Spinal cord (tissue), 10 donors: Measurements from ENCODE around the gene ORC3. TPM values are rescaled to one million over a fixed set of nuclear protein-coding genes. Genes with fewer than 3 reads are reported as not detected.

Source experiments
- DNase-seq, 6 donors: peaks; one replicate each; pipeline versions ENCODE4 v3.0.0 to v3.0.0-alpha.2; 2013 to 2015; ENCODE audit warnings: low spot score in 6 of 6, low read depth in 4 of 6
- H3K27ac ChIP-seq: one replicate; pipeline ENCODE4 v1.5.1; 2013; ENCODE audit warnings: low read depth, low read length, control low read depth
- H3K27me3 ChIP-seq: one replicate; pipeline ENCODE4 v1.6.1; 2013; ENCODE audit warnings: low read length; ENCODE audit not compliant: control insufficient read depth, insufficient read depth
- H3K36me3 ChIP-seq: one replicate; pipeline ENCODE4 v1.6.1; 2013; ENCODE audit warnings: low read length; ENCODE audit not compliant: control insufficient read depth, insufficient read depth
- H3K4me1 ChIP-seq: one replicate; pipeline ENCODE4 v1.6.1; 2013; ENCODE audit warnings: low read length; ENCODE audit not compliant: control insufficient read depth, insufficient read depth
- H3K4me3 ChIP-seq: one replicate; pipeline ENCODE4 v1.5.1; 2013; ENCODE audit warnings: low read depth, low read length, control low read depth
- H3K9me3 ChIP-seq: one replicate; pipeline ENCODE4 v1.6.1; 2013; ENCODE audit warnings: low read length; ENCODE audit not compliant: control insufficient read depth, insufficient read depth
- WGBS: methylation state at CpG from one replicate; pipeline ENCODE4 v1.1.5; 2013; ENCODE audit warnings: missing lambda C conversion rate; ENCODE audit not compliant: insufficient coverage; 5-methylcytosine and 5-hydroxymethylcytosine counted together
- polyA plus RNA-seq, 2 donors: library from polyadenylated mRNA; unstranded; fragments of 120-200 nt; gene quantifications; one replicate each; pipeline ENCODE4 v1.2.1, GENCODE V29; 2013; ENCODE audit not compliant: insufficient read length in 2 of 2
- total RNA-seq, 2 donors: library from RNA; depleted of rRNA in 1 of 2; stranded (reverse); fragments of 120-200 nt in 1 of 2; fragments of >200 nt in 1 of 2; gene quantifications; one replicate each; pipeline versions ENCODE4 v1.2.3 to v1.2.4, GENCODE V29; 2013 to 2014
- donor health status: healthy.

The ORC3 gene
- total and polyA plus RNA-seq, 4 donors: 35.8 to 56.3 (median 41.9) TPM

GRCh38 chr6:87628424-87628823 lies 38.5 kb downstream of the ORC3 start:
- Histone ChIP-seq H3K4me1 (no peaks in the 10 kb centered on the region), H3K4me3 (no peak overlapping the region), H3K27me3 (no peaks in the 10 kb centered on the region), H3K9me3 (no peaks in the 10 kb centered on the region), H3K27ac (no peak overlapping the region), H3K36me3 (peaks cover 9% of the 10 kb centered on the region)
- DNase-seq: no peak
- WGBS: no CpG with 5 or more reads among the region's 2 CpGs

- Histone ChIP-seq H3K27ac (no peak overlapping the region), H3K27me3 (no peaks in the 10 kb centered on the region), H3K36me3 (peaks cover 9% of the 10 kb centered on the region), H3K4me3 (no peak overlapping the region), H3K4me1 (no peaks in the 10 kb centered on the region), H3K9me3 (no peaks in the 10 kb centered on the region)
- no peak for DNase-seq
Observed at GRCh38 chr6:87628881-87629280, 38.9 kb downstream of the ORC3 start.

- WGBS: no CpG with 5 or more reads among the region's 1 CpG
- Histone ChIP-seq H3K27me3 (no peaks in the 10 kb centered on the region), H3K4me1 (no peaks in the 10 kb centered on the region), H3K27ac (no peak overlapping the region), H3K4me3 (no peak overlapping the region), H3K36me3 (peaks cover 12% of the 10 kb centered on the region), H3K9me3 (no peaks in the 10 kb centered on the region)
- no peak for DNase-seq
Observed at GRCh38 chr6:87630746-87631145, 40.8 kb downstream of the ORC3 start.

- H3K36me3 ChIP-seq: peaks cover 14% of the 10 kb centered on the region
Observed at GRCh38 chr6:87633851-87634250, 43.9 kb downstream of the ORC3 start.

GRCh38 chr6:87636315-87636714 lies 46.4 kb downstream of the ORC3 start:
- DNase-seq: peak in 1 of 6 donors; percentile 55
- H3K27ac ChIP-seq: no peak overlapping the region
- peaks cover 13% of the 10 kb centered on the region for H3K36me3 ChIP-seq
- no peaks in the 10 kb centered on the region for H3K4me1 ChIP-seq
- H3K4me3 ChIP-seq: no peak overlapping the region
- no peaks in the 10 kb centered on the region for H3K9me3 ChIP-seq
- no peaks in the 10 kb centered on the region for H3K27me3 ChIP-seq
- WGBS: no CpG with 5 or more reads among the region's 1 CpG

More at GRCh38 chr6:87633851-87634250, 43.9 kb downstream of the ORC3 start:
- Histone ChIP-seq H3K27ac (no peak overlapping the region), H3K4me3 (no peak overlapping the region), H3K27me3 (no peaks in the 10 kb centered on the region), H3K4me1 (no peaks in the 10 kb centered on the region), H3K9me3 (no peaks in the 10 kb centered on the region)
- WGBS: no CpG with 5 or more reads among the region's 3 CpGs
- DNase-seq: no peak

- Histone ChIP-seq H3K27me3 (no peaks in the 10 kb centered on the region), H3K27ac (no peak overlapping the region), H3K4me3 (no peak overlapping the region), H3K9me3 (no peaks in the 10 kb centered on the region), H3K4me1 (no peaks in the 10 kb centered on the region), H3K36me3 (peaks cover 13% of the 10 kb centered on the region)
- DNase-seq: no peak
- no CpG with 5 or more reads among the region's 1 CpG for WGBS
Observed at GRCh38 chr6:87637106-87637505, 47.2 kb downstream of the ORC3 start.

GRCh38 chr6:87639373-87639772 lies 49.4 kb downstream of the ORC3 start:
- Histone ChIP-seq H3K9me3 (no peaks in the 10 kb centered on the region), H3K4me3 (no peak overlapping the region), H3K27ac (no peak overlapping the region), H3K27me3 (no peaks in the 10 kb centered on the region), H3K4me1 (no peaks in the 10 kb centered on the region), H3K36me3 (peaks cover 11% of the 10 kb centered on the region)
- no CpG with 5 or more reads among the region's 4 CpGs for WGBS
- DNase-seq: no peak

- Histone ChIP-seq H3K27me3 (no peaks in the 10 kb centered on the region), H3K4me1 (no peaks in the 10 kb centered on the region), H3K36me3 (peaks cover 5% of the 10 kb centered on the region), H3K4me3 (no peak overlapping the region), H3K9me3 (no peaks in the 10 kb centered on the region), H3K27ac (no peak overlapping the region)
- DNase-seq: no peak
- WGBS: no CpG with 5 or more reads among the region's 1 CpG
Observed at GRCh38 chr6:87641065-87641692, 51.2 kb downstream of the ORC3 start.

- H3K9me3 ChIP-seq: no peaks in the 10 kb centered on the region
- H3K4me1 ChIP-seq: no peaks in the 10 kb centered on the region
- H3K36me3 ChIP-seq: no peaks in the 10 kb centered on the region
- H3K27ac ChIP-seq: no peak overlapping the region
- WGBS: no CpG with 5 or more reads among the region's 1 CpG
- H3K27me3 ChIP-seq: no peaks in the 10 kb centered on the region
- DNase-seq: no peak
- H3K4me3 ChIP-seq: no peak overlapping the region
Observed at GRCh38 chr6:87645080-87645479, 55.1 kb downstream of the ORC3 start.

GRCh38 chr6:87653074-87653962 lies 63.4 kb downstream of the ORC3 start:
- DNase-seq: peak in 1 of 6 donors; percentile 13
- Histone ChIP-seq H3K27ac (no peak overlapping the region), H3K4me1 (no peaks in the 10 kb centered on the region), H3K9me3 (no peaks in the 10 kb centered on the region), H3K4me3 (no peak overlapping the region), H3K27me3 (no peaks in the 10 kb centered on the region), H3K36me3 (peaks cover 2% of the 10 kb centered on the region)
- WGBS: no CpG with 5 or more reads among the region's 3 CpGs
